GM12891 (cell line): ENCODE results near the gene TSHB.

Experiments
- DNase-seq: peaks from one replicate; pipeline ENCODE4 v3.0.0; 2011; ENCODE audit warnings: low spot score; ENCODE audit not compliant: insufficient read length
- FAIRE-seq: peaks from 2 replicates; lab custom pipeline; 2011; peaks lifted over from hg19 to GRCh38; lab: Jason Lieb, UNC
- PAX5 ChIP-seq: IDR thresholded peaks from 2 replicates; pipeline ENCODE4 v1.6.1; 2011; ENCODE audit warnings: low read length, moderate library complexity, mild to moderate bottlenecking; ENCODE audit not compliant: insufficient read depth, severe bottlenecking
- POLR2A ChIP-seq: IDR thresholded peaks from 2 replicates; pipeline ENCODE4 v1.6.1; 2011; ENCODE audit warnings: low read depth, low read length, control low read depth
- POLR2AphosphoS5 ChIP-seq: IDR thresholded peaks from 2 replicates; pipeline ENCODE4 v1.6.1; 2011; ENCODE audit warnings: low read depth, low read length, control low read depth
- POU2F2 ChIP-seq: IDR thresholded peaks from 2 replicates; pipeline ENCODE4 v1.6.1; 2011; ENCODE audit warnings: low read depth, mild to moderate bottlenecking, control low read depth, low read length, moderate library complexity
- SPI1 ChIP-seq: IDR thresholded peaks from 2 replicates; pipeline ENCODE4 v1.6.1; 2011; ENCODE audit warnings: low read depth, low read length, control low read depth
- TAF1 ChIP-seq: IDR thresholded peaks from 2 replicates; pipeline ENCODE4 v1.6.1; 2011; ENCODE audit warnings: low read depth, low read length, control low read depth

Gene TSHB

GRCh38 chr1:115057661-115058254, 28.1 kb downstream of the TSHB start:
- DNase-seq (no peak), FAIRE-seq (no peak)
- TF ChIP-seq POLR2AphosphoS5 (no peak), TAF1 (no peak), POU2F2 (no peak), SPI1 (no peak), PAX5 (no peak), POLR2A (no peak)

GRCh38 chr1:115059316-115059715, 29.7 kb downstream of the TSHB start:
- TF ChIP-seq TAF1 (no peak), POLR2AphosphoS5 (no peak), POLR2A (no peak), SPI1 (no peak), PAX5 (no peak), POU2F2 (no peak)
- DNase-seq: no peak
- FAIRE-seq: no peak

DNA sequence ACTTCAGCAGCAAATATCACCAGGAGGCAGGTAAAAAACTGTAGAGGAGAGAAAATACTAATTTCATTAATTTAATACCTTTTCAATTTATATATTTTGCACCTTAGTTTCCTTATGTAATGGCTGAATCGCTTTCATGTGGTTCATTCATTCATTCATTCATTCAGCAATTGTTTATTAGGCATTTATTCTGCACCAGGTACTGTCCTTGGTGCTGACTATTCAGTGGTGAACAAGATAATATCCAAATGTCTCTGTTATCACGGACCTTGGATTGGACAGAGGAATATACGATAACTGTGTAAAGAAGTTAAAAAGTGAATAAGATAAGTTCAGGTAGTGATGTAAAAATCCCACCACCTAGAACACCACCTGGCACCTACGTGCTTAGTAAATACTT, 30.9 kb downstream of the TSHB start:
- DNase-seq (no peak), FAIRE-seq (no peak)
- TF ChIP-seq TAF1 (no peak), POLR2A (no peak), PAX5 (no peak), POU2F2 (no peak), SPI1 (no peak), POLR2AphosphoS5 (no peak)

DNA sequence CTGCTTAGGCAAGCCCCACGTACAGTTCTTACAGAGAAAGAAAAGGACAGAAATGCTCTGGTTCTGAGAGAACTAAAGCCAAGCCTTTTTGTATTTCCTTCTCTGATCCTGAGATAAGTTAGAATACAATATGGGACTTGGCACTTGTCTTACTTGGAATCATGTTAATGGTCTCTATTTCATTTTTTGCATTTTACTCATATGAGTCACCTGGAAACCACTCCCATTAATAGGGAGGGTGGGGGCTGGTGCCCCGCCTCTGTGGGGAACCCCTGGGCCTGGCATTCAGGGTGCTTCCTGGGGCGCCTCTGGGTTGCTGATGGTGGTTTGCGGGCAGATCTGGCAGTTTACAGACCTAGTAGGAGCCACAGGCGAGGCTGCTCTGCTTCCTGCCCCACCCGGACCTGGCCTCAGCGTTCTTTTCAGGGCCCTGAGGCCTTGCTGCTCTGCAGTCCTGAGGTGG, 32.9 kb downstream of the TSHB start:
- TF ChIP-seq TAF1 (no peak), POU2F2 (no peak), PAX5 (no peak), POLR2A (no peak), POLR2AphosphoS5 (no peak), SPI1 (no peak)
- DNase-seq (no peak), FAIRE-seq (no peak)

DNA sequence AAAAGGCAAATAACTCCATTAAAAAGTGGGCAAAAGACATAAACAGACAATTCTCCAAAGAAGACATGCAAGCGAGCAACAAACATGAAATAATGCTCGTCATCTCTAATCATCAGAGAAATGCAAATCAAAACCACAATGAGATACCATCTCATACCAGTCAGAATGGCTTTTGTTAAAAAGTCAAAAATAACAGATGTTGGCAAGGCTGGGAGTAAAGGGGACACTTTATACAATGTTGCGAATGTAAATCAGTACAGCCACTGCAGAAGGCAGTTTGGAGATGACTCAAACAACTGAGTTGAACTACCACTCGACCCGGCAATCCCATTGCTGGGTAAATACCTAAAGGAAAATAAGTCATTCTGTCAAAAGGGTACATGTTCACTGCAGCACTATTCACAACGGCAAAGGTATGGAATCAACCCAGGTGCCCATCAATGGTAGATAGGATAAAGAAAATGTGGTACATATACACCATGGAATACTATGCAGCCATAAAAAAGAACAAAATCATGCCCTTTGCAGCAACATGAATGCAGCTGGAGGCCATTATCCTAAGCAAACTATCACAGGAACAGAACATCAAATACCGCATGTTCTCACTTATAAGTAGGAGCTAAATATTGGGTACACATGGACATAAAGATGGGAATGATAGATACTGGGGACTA, 33.7 kb downstream of the TSHB start:
- no peak for FAIRE-seq
- TF ChIP-seq PAX5 (no peak), SPI1 (no peak), TAF1 (no peak), POLR2A (no peak), POU2F2 (no peak), POLR2AphosphoS5 (no peak)
- DNase-seq: no peak

DNA sequence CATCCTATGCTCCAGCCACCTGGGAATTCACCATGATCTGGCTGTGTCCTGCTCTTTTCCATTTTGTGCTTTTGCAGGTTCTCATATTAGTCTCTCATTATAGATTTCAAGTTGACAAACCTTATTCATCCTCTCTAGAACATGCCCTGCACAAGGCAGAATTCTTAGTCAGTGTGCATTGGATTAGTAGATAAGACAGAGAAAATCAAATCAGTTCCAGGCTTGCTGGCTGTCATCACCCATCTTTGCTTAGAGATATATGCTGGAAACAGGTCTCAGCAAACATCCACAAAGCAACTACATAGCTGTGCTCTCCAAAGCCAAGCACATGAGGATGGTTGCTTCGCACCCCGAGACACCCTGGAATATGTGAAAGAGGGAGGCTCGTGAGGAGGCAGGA, 34.8 kb downstream of the TSHB start:
- TF ChIP-seq POLR2A (no peak), POU2F2 (no peak), SPI1 (no peak), PAX5 (no peak), TAF1 (no peak), POLR2AphosphoS5 (no peak)
- no peak for DNase-seq
- no peak for FAIRE-seq

- TF ChIP-seq POLR2A: no peak
- TF ChIP-seq POLR2AphosphoS5: no peak
- TF ChIP-seq SPI1: no peak
- TF ChIP-seq TAF1: no peak
- TF ChIP-seq PAX5: no peak
- no peak for TF ChIP-seq POU2F2
- FAIRE-seq: no peak
- no peak for DNase-seq
Measured at GRCh38 chr1:115065021-115065420, 35.4 kb downstream of the TSHB start.

- FAIRE-seq: no peak
- TF ChIP-seq PAX5: no peak
- TF ChIP-seq POU2F2: no peak
- TF ChIP-seq POLR2AphosphoS5: no peak
- TF ChIP-seq SPI1: no peak
- no peak for TF ChIP-seq TAF1
- no peak for TF ChIP-seq POLR2A
- DNase-seq: no peak
Measured at GRCh38 chr1:115067161-115067859, 37.7 kb downstream of the TSHB start.

GRCh38 chr1:115068826-115069585, 39.4 kb downstream of the TSHB start:
- DNase-seq (no peak), FAIRE-seq (no peak)
- TF ChIP-seq SPI1: no peak
